C4-2B (cell line): Measurements from ENCODE around the gene RRAS.

Source experiments
- H3K27ac ChIP-seq: fragments of 450-650 bp; 2 replicates; pipeline ENCODE4 v1.5.1; 2017
- ZFX ChIP-seq: fragments of 450-650 bp; IDR thresholded peaks from 2 replicates; pipeline ENCODE4 v1.6.1; 2017
- TF ChIP-seq, protein P1 (sequence below): fragments of 450-650 bp; conservative IDR thresholded peaks from 2 replicates; pipeline ENCODE4 v1.5.1; 2017; ENCODE audit warnings: mild to moderate bottlenecking

Gene RRAS

DNA sequence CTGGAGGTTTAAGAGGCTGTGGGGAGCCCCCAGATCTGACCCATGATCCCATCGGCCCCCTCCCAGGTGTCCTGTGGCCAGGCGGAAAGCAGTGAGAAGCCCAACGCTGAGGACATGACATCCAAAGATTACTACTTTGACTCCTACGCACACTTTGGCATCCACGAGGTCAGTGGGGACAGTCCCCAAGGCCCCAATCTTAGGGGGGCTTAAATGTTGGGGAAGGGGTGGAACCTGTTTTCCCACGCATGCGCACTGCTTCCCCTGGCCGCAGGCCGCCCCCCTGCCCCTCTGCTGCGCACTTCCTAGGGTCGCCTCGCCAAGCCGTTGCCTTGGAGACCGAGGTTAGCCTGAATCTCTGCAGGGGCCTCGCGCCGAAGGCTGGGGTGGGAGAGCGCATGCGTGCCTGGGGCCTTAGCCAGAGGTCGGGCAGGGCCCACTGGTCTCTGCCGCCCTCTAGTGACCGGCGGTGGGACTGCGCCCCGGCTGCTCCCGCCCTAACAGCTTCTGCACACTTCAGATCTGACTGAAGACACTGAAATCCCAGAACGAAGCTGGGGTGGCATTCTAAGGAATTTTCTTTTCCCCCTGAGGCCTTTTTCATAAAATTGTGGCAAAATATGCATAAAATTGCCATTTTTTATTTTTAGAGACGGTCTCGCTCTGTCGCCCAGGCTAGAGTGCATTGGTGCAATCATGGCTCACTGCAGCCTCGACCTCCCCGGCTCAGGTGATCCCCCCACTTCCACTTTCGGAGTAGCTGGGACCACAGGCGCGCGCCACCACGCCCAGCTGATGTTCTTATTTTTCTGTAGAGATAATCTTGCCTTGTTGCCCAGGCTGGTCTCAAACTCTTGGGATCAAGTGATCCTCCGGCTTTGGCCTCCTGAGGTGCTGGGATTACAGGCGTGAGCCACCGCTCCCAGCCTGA, 40.7 kb upstream of the RRAS start:
- no peak for TF ChIP-seq ZFX
- TF ChIP-seq, protein P1, sequence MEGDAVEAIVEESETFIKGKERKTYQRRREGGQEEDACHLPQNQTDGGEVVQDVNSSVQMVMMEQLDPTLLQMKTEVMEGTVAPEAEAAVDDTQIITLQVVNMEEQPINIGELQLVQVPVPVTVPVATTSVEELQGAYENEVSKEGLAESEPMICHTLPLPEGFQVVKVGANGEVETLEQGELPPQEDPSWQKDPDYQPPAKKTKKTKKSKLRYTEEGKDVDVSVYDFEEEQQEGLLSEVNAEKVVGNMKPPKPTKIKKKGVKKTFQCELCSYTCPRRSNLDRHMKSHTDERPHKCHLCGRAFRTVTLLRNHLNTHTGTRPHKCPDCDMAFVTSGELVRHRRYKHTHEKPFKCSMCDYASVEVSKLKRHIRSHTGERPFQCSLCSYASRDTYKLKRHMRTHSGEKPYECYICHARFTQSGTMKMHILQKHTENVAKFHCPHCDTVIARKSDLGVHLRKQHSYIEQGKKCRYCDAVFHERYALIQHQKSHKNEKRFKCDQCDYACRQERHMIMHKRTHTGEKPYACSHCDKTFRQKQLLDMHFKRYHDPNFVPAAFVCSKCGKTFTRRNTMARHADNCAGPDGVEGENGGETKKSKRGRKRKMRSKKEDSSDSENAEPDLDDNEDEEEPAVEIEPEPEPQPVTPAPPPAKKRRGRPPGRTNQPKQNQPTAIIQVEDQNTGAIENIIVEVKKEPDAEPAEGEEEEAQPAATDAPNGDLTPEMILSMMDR = peak; percentile 100
- peak overlapping the region; percentile 19; the same call in 1 of the 2 replicates for H3K27ac ChIP-seq

DNA sequence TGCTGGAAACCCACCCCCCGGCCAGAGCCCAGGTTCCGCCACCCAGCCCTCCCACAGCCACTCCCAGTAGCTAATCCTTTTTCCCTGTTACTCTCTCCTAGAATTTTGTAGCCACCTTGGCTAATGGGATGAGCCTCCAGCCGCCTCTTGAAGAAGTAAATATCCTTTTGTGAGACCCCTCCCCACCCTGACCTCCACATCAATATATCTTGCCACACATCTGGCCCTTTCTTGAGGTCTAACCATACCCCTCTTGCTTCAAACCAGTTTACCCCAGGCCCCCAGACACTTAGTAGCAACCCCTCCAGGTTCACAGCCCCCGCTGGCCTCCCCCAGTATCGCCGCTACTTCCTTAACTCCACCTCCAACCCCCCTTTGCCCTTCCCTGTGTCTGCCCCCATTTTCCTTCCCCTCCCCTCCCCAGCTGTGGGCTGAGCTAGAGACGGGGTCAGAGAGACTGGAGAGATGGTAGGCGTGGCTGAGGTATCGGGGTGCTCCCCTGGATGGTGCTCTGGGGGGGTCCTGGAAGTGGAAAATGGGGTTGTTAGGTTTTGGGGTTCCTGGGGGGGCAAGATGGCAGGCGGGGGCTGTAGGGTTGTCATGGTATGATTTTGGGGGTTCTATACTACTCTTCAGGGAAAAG, 39.9 kb upstream of the RRAS start:
- peak overlapping the region; percentile 19; the same call in 1 of the 2 replicates for H3K27ac ChIP-seq

DNA sequence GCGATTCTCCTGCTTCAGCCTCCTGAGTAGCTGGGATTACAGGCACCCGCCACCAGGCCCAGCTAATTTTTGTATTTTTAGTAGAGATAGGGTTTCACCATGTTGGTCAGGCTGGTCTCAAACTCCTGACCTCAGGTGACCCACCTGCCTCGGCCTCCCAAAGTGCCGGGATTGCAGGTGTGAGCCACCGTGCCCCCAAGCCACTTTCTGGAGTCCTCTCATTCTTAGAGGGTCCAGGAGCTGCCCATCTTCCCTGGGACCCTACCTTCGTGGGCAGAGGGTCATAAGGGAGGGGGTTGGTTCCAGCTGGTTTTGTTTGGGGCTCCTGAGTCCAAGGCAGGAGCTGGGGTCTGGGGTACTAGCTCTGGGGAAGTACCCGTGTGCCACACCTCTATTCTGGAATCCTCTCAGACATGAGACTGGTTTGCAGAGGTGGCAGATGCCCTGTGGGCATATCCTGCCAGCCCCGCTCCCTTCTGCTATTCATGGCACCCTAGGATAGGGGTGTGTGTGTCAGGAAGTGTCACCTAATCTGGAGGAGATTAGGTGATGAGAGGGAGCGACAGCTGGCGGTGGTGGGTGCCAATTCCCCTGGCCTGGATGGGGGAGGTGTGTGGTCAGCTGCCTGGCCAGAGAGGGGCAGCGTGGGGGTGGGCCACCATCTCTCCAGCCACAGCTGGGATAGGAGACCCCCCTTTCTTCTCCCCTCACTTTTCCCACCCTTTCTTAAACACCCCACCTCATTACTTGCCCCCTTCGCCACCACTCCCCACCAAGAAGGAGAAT, 39.2 kb upstream of the RRAS start:
- no peak for TF ChIP-seq ZFX
- TF ChIP-seq, protein P1 = no peak
- no peak overlapping the region; the same call in 1 of the 2 replicates for H3K27ac ChIP-seq

More for the DNA sequence above, 39.9 kb upstream of the RRAS start:
- TF ChIP-seq, protein P1 = no peak
- TF ChIP-seq ZFX = no peak

DNA sequence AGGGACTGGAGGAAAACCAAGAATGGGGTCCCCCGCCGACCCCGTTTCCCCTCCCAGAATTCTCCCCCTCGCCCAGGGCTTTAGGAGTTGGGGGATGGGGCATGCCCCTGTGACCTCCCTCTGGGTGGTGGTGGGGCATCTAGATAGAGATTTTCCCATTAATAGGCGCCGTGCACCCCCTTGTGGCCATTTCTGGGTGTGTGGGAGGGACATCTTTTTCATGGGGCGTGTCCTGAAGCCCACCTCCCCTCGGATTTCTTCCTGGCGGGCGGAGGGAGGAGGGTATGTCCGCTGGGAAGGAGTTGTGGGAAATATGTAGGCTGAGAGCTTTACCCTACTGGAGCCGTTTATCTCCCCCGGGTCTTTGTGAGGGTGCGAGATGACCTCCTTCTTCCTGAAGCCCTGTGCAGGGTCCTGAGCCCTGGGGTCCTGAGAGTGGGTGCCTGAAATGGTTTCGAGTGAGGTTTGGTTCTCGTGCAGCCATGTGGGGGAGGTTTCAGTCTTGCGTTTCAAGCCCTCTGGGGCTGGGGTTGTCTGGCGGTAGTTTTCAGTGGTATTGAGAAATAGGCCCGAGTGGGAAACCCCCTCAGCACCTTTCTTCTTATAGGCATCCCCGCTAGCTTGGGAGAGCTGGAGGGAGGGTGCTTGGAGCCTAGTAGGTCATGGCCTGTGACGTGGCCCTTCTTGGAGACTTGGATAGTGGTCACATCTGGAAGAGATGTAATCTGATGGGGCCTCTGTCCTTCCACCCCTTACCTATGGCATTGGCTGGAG, 38.1 kb upstream of the RRAS start:
- H3K27ac ChIP-seq = peak overlapping the region; percentile 93
- TF ChIP-seq, protein P1 = peak; percentile 78
- no peak for TF ChIP-seq ZFX

DNA sequence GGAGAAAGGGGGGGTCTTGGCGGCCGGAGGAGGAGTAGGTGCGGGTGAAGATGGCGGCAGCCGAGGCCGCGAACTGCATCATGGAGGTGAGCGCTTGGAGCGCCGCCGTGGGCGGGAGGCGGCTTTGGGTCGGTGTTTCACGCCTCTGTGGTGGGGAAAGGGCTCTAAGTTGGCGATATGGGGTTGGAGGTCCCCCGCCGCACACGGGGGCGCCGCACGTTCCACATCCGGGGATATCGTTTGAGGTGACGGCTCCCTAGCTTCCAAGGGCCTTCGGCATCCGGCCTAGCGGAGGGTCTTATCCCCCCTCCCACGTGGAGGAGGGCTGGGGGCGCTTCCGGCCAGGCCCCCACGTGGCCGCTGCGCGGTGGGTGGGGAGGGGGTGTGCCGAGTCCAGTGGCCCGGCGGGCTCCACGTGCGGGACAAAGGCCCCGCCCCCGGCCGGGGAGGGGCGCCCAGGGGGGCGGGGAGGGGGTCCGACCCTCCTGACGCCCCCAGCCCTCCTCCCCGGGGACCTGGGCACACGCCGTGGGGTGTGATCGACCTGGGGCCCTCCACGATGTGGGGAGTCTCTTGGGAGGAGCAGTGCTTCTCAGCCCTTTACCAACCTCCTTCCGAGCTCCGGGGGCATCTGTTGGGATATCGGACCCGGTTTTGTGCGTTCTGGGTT, 37.4 kb upstream of the RRAS start, which contains the start of gene PRMT1:
Gene PRMT1, plus strand, starts transcription at position 41 of the 670 bp plus-strand sequence. Its CDS starts 10 bp downstream, at position 51.
- peak within 1 kb of the TSS; percentile 93 for H3K27ac ChIP-seq
- no peak for TF ChIP-seq ZFX
- TF ChIP-seq, protein P1 = no peak

DNA sequence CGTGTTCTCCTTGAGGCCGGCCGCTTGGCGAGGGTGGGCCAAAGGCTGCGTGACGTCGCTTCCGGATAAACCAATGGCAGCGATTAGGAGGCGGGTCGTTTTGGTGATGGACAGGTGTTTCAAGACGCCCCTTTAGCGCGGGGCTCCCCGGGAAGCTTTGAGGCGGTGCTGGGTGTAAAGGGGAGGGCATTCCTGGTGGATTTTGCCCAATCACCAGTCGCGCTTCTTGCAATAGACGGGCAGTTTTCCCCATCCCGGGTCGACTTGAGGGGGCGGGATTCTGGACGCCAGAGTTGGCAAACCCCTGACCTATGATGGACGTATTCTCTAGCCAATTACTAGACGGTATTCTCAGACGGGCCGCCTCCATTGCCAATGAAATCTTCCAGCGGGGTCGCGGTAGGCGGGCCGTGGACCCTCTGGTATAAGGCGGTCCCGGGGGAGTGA, 36.9 kb upstream of the RRAS start:
- TF ChIP-seq, protein P1 = no peak
- TF ChIP-seq ZFX = no peak
- H3K27ac ChIP-seq = peak overlapping the region; percentile 93
